Right forelimb (tissue), 1 donor: ENCODE measurements around the gene NDUFS8.

Experiments
- DNase-seq: peaks from one replicate; pipeline ENCODE4 v3.0.0-alpha.2; 2018

NDUFS8 gene

GRCh38 chr11:68052137-68052873 is 21.8 kb downstream of the NDUFS8 start:
- no peak for DNase-seq

GRCh38 chr11:68053117-68053516 is 22.6 kb downstream of the NDUFS8 start:
- no peak for DNase-seq

GRCh38 chr11:68053981-68054812 is 23.7 kb downstream of the NDUFS8 start:
- DNase-seq, result no peak

- no peak for DNase-seq
Observed at GRCh38 chr11:68056317-68057285, 26.1 kb downstream of the NDUFS8 start.

- DNase-seq, result no peak
Observed at GRCh38 chr11:68057807-68058206, 27.3 kb downstream of the NDUFS8 start.

GRCh38 chr11:68061508-68061907 is 31.0 kb downstream of the NDUFS8 start:
- DNase-seq, result no peak

- no peak for DNase-seq
Observed at GRCh38 chr11:68064926-68065325, 34.4 kb downstream of the NDUFS8 start.

- DNase-seq, result no peak
Observed at GRCh38 chr11:68065841-68066240, 35.4 kb downstream of the NDUFS8 start.

GRCh38 chr11:68066742-68067141 is 36.3 kb downstream of the NDUFS8 start:
- DNase-seq, result no peak

GRCh38 chr11:68067991-68068390 is 37.5 kb downstream of the NDUFS8 start:
- no peak for DNase-seq

- no peak for DNase-seq
Observed at GRCh38 chr11:68071281-68072048, 41.0 kb downstream of the NDUFS8 start.

GRCh38 chr11:68074584-68075352 is 44.3 kb downstream of the NDUFS8 start:
- no peak for DNase-seq

GRCh38 chr11:68076371-68077042 is 46.0 kb downstream of the NDUFS8 start:
- DNase-seq, result no peak

GRCh38 chr11:68077617-68078582 is 47.4 kb downstream of the NDUFS8 start:
- no peak for DNase-seq

GRCh38 chr11:68080860-68081259 is 50.4 kb downstream of the NDUFS8 start:
- no peak for DNase-seq

GRCh38 chr11:68081691-68082090 is 51.2 kb downstream of the NDUFS8 start:
- DNase-seq, result no peak

GRCh38 chr11:68082481-68082880 is 52.0 kb downstream of the NDUFS8 start:
- DNase-seq, result no peak

GRCh38 chr11:68083517-68083916 is 53.0 kb downstream of the NDUFS8 start:
- DNase-seq, result no peak
